Transverse colon (tissue), 4 donors: ENCODE results near the gene C6orf120. TPM values are rescaled to one million over a fixed set of nuclear protein-coding genes. Genes with fewer than 3 reads are reported as not detected.
A peak's percentile ranks its signal among the peaks of the same experiment; 100 is the strongest.

Source experiments
- DNase-seq: peaks from one replicate; pipeline ENCODE4 v3.0.0-alpha.2; 2019
- H3K27ac ChIP-seq, 4 donors: fragments of 200-600 bp; sonication (generic); 2 replicates each; pipeline ENCODE4 v1.5.1; 2016 to 2018; ENCODE audit warnings: inconsistent platforms in 4 of 4
- H3K27me3 ChIP-seq: fragments of 200-600 bp; sonication (generic); 2 replicates; pipeline ENCODE4 v1.5.1; 2017; ENCODE audit warnings: inconsistent platforms
- H3K36me3 ChIP-seq, 4 donors: fragments of 200-600 bp; sonication (generic); 2 replicates each; pipeline ENCODE4 v1.5.1; 2017 to 2019; ENCODE audit warnings: inconsistent platforms in 4 of 4
- H3K4me1 ChIP-seq, 4 donors: fragments of 200-600 bp; sonication (generic); 2 replicates each; pipeline ENCODE4 v1.5.1; 2017 to 2020; ENCODE audit warnings: inconsistent platforms in 4 of 4
- H3K4me3 ChIP-seq, 4 donors: fragments of 200-600 bp; sonication (generic); 1 replicate in 1 of 4; 2 replicates in 3 of 4; pipeline versions ENCODE4 v1.5.1 to v1.6.1; 2017 to 2019; ENCODE audit warnings: inconsistent platforms in 4 of 4
- H3K9me3 ChIP-seq, 2 donors: fragments of 200-600 bp; sonication (generic); 2 replicates each; pipeline ENCODE4 v1.5.1; 2017 to 2019; ENCODE audit warnings: inconsistent platforms in 2 of 2
- EP300 ChIP-seq: sonication (generic); formaldehyde crosslinking; IDR thresholded peaks from one replicate; pipeline ENCODE4 v1.6.1; 2017; ENCODE audit warnings: antibody characterized with exemption, low read depth
- POLR2A ChIP-seq: fragments of 450-650 bp; IDR thresholded peaks from one replicate; pipeline ENCODE4 v1.6.1; 2016; ENCODE audit warnings: antibody characterized with exemption, mild to moderate bottlenecking, moderate library complexity
- POLR2AphosphoS5 ChIP-seq, 3 donors: sonication (generic); formaldehyde crosslinking; IDR thresholded peaks; one replicate each; pipeline ENCODE4 v1.6.1; 2016; ENCODE audit warnings: antibody characterized with exemption in 3 of 3
- WGBS, 2 donors: methylation state at CpG; one replicate each; pipeline ENCODE4 v1.1.5; 2018; ENCODE audit warnings: low coverage in 1 of 2; 5-methylcytosine and 5-hydroxymethylcytosine counted together
- in situ Hi-C, 4 donors: fragments of 200-750 bp; cut with MboI; loops; one replicate each; pipeline versions ENCODE4 v1.15.0 to v1.15.1; 2017; ENCODE audit warnings: low sequenced_read_pairs in 3 of 4, low pct_ligation_motif_present in 1 of 4, low pct_unique_long_range_greater_than_20kb in 1 of 4
- intact Hi-C: fragments of 100-400 bp; cut with DNase I; formaldehyde crosslinking; loops from one replicate; pipeline ENCODE4 v1.15.1; 2023; ENCODE audit warnings: low total_unique reads
- total RNA-seq, 4 donors: library from RNA; depleted of rRNA; stranded (reverse); fragments of >200 nt; gene quantifications; one replicate each; pipeline ENCODE4 v1.1.0, GENCODE V29; 2016
- TF ChIP-seq, protein P1 (sequence below), 5 experiments: fragments of 200-600 bp in 3 of 5; fragments of 450-650 bp in 2 of 5; sonication (generic) in 3 of 5; IDR thresholded peaks; 1 replicate in 2 of 5; 2 replicates in 3 of 5; pipeline ENCODE4 v1.5.1; 2016 to 2017; ENCODE audit warnings: antibody characterized with exemption in 5 of 5, inconsistent platforms in 3 of 5, mild to moderate bottlenecking in 2 of 5, moderate library complexity in 1 of 5

C6orf120 gene
- total RNA-seq, 4 donors from 2014 or later = 20.5 to 45.2 (median 40.5) TPM

DNA sequence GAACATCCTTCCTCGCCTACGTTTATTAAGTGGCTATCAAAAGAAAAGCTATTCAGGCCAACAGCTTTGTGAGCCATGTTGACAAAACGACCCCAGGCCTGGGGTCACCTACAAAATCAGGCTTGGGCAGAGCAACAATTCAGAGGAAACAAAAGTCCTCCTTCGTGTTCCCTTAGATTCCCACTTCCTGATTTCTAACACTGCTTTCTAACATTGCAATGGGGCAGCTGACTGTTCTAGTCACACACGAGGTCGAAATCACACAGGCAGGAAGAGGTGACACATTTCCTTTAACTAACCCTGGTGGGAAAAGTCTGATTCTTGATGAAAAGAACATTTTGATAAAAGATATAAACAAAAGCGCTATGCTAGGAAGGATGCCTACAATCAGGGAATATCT is 32.0 kb upstream of the C6orf120 start:
- 63 to 64% methylated on average over 7 of the region's 7 CpGs for WGBS, 2 donors
- TF ChIP-seq, protein P1, sequence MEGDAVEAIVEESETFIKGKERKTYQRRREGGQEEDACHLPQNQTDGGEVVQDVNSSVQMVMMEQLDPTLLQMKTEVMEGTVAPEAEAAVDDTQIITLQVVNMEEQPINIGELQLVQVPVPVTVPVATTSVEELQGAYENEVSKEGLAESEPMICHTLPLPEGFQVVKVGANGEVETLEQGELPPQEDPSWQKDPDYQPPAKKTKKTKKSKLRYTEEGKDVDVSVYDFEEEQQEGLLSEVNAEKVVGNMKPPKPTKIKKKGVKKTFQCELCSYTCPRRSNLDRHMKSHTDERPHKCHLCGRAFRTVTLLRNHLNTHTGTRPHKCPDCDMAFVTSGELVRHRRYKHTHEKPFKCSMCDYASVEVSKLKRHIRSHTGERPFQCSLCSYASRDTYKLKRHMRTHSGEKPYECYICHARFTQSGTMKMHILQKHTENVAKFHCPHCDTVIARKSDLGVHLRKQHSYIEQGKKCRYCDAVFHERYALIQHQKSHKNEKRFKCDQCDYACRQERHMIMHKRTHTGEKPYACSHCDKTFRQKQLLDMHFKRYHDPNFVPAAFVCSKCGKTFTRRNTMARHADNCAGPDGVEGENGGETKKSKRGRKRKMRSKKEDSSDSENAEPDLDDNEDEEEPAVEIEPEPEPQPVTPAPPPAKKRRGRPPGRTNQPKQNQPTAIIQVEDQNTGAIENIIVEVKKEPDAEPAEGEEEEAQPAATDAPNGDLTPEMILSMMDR (IDR thresholded peaks at IDR 0.05) = no peak
- TF ChIP-seq POLR2A (no peak), EP300 (no peak), POLR2AphosphoS5 (IDR thresholded peaks at IDR 0.05) (no peak)
- in situ Hi-C loops = no loop called here

DNA sequence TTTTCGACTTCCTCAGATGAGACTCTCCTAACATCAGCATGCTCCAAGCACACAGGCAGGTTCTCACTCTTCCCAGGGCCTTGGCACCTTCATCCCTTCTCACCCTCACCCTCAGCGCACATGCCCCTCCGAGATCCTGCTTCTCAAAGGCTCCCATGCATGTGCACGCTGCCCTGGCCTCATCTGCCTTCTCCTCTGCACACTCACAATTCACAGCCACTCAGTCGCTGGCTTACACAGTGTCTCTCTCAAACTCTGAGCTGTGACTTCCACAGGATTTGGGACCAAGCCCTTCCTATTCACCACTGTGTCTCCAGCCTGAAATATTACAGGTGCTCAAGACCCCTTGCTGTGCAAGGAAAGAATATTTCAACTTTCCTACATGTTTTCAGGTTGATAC is 30.4 kb upstream of the C6orf120 start:
- 94 to 95% methylated on average over 5 of the region's 5 CpGs for WGBS, 2 donors
- H3K36me3 ChIP-seq = peaks cover 0 to 1% (median 0%) of the 10 kb centered on the region in 4 donors
- intact Hi-C loops = no loop called here
- no peaks in the 10 kb centered on the region for H3K4me1 ChIP-seq
- in situ Hi-C loops = no loop called here
- no peak overlapping the region for H3K27ac ChIP-seq
- H3K27me3 ChIP-seq = no peaks in the 10 kb centered on the region
- DNase-seq = no peak
- no peak overlapping the region for H3K4me3 ChIP-seq
- TF ChIP-seq, protein P1 (IDR thresholded peaks at IDR 0.05) = no peak
- TF ChIP-seq EP300 (no peak), POLR2AphosphoS5 (IDR thresholded peaks at IDR 0.05) (no peak), POLR2A (no peak)
- no peaks in the 10 kb centered on the region for H3K9me3 ChIP-seq

More for the DNA sequence above, 32.0 kb upstream of the C6orf120 start:
- Histone ChIP-seq H3K27me3 (no peaks in the 10 kb centered on the region), H3K27ac (peak overlapping the region in 2 of 4 donors; percentile 8 to 21), H3K4me3 (no peak overlapping the region), H3K4me1 (no peaks in the 10 kb centered on the region), H3K9me3 (no peaks in the 10 kb centered on the region), H3K36me3 (peaks cover 0 to 1% (median 0%) of the 10 kb centered on the region in 4 donors)
- DNase-seq = no peak
- intact Hi-C loops = no loop called here

DNA sequence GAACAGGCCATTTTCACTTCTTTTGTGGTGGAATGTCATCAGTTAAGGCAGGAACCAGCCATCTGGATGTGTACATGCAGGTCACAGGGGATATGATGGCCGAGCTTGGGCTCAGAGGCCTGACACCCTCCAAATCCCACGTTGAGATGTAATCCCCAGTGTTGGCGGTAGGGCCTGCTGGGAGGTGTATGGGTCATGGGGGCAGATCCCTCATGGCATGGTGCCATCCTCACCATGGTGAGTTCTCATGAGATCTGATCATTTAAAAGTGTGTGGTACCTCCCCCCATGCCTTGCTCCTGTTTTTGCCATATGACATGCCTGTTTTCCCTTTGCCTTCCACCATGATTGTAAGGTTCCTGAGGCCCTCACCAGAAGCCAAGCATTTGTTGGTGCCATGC is 26.9 kb upstream of the C6orf120 start:
- no peaks in the 10 kb centered on the region for H3K27me3 ChIP-seq
- H3K4me3 ChIP-seq = no peak overlapping the region
- H3K36me3 ChIP-seq = no peaks in the 10 kb centered on the region
- DNase-seq = no peak
- in situ Hi-C loops (no loop called here), intact Hi-C loops (no loop called here)
- H3K27ac ChIP-seq = no peak overlapping the region
- TF ChIP-seq POLR2A (no peak), EP300 (no peak), POLR2AphosphoS5 (IDR thresholded peaks at IDR 0.05) (no peak)
- TF ChIP-seq, protein P1 (IDR thresholded peaks at IDR 0.05) = no peak
- no peaks in the 10 kb centered on the region for H3K9me3 ChIP-seq
- no peaks in the 10 kb centered on the region for H3K4me1 ChIP-seq
- WGBS, 2 donors = 96% methylated on average over 3 of the region's 3 CpGs; no CpG with 5 or more reads in 1 of the 2 donors

DNA sequence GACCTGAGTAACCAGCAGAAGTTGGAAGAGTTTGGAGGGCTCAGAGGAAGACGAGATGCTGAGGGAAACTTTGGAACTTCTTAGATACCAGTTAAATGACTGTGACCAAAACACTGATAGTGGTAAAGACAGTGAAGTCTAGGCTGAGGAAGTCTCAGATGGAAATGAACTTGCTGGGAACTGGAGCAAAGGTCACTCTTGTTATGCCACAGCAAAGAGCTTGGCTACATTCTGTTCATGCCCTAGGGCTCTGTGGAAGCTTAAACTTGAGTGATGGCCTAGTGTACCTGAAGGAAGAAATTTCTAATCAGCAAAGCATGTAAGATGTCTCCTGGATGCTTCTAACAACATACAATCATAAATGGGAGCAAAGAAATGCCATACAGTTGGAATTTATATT is 24.8 kb upstream of the C6orf120 start:
- intact Hi-C loops = no loop called here
- Histone ChIP-seq H3K4me1 (no peaks in the 10 kb centered on the region), H3K27me3 (no peaks in the 10 kb centered on the region), H3K9me3 (no peaks in the 10 kb centered on the region), H3K27ac (no peak overlapping the region), H3K4me3 (no peak overlapping the region), H3K36me3 (peaks cover 0 to 4% (median 0%) of the 10 kb centered on the region in 4 donors)
- TF ChIP-seq POLR2A = no peak
- TF ChIP-seq, protein P1 (IDR thresholded peaks at IDR 0.05) = no peak
- no peak for TF ChIP-seq EP300
- TF ChIP-seq POLR2AphosphoS5 (IDR thresholded peaks at IDR 0.05) = no peak
- DNase-seq = no peak
- in situ Hi-C loops = no loop called here
- 89 to 100% methylated on average over 1 of the region's 1 CpG for WGBS, 2 donors
